GM12891 (cell line): ENCODE data around the gene MRPL34.

Source experiments
- POLR2A ChIP-seq: IDR thresholded peaks from 2 replicates; pipeline ENCODE4 v1.6.1; 2011; ENCODE audit warnings: low read depth, low read length, control low read depth
- POLR2AphosphoS5 ChIP-seq: IDR thresholded peaks from 2 replicates; pipeline ENCODE4 v1.6.1; 2011; ENCODE audit warnings: low read depth, low read length, control low read depth
- SPI1 ChIP-seq: IDR thresholded peaks from 2 replicates; pipeline ENCODE4 v1.6.1; 2011; ENCODE audit warnings: low read depth, low read length, control low read depth
- TAF1 ChIP-seq: IDR thresholded peaks from 2 replicates; pipeline ENCODE4 v1.6.1; 2011; ENCODE audit warnings: low read depth, low read length, control low read depth

GRCh38 chr19:17264641-17264979 lies 41.1 kb upstream of the MRPL34 start, which contains the start of gene USHBP1:
- TF ChIP-seq TAF1 (no peak), POLR2A (no peak), POLR2AphosphoS5 (no peak), SPI1 (no peak)
